HEK293 (cell line): ENCODE measurements around the gene TOMM7.
A peak's percentile ranks its signal among the peaks of the same experiment; 100 is the strongest.

Experiments
- CTCF ChIA-PET: fragments of 350-600 bp; formaldehyde crosslinking; extraction: SDS; loops from one replicate; lab custom pipeline; 2021; ENCODE audit warnings: antibody characterized with exemption; lab: Yijun Ruan, JAX
- POLR2A ChIA-PET: fragments of 300-600 bp; formaldehyde crosslinking; extraction: SDS; loops from one replicate; lab custom pipeline; 2020; ENCODE audit warnings: antibody characterized with exemption, inconsistent platforms; lab: Yijun Ruan, JAX
- H3K27ac ChIP-seq: fragments of 200-500 bp; sonication (Bioruptor generic); 2 replicates; pipeline ENCODE4 v1.5.1; 2014; ENCODE audit warnings: low read depth, low read length, control low read depth, inconsistent platforms; ENCODE audit errors: extremely low read depth
- H3K36me3 ChIP-seq, 2 experiments: fragments of 200-500 bp in 1 of 2; sonication (Bioruptor generic) in 1 of 2; 1 replicate in 1 of 2; 2 replicates in 1 of 2; pipeline ENCODE4 v1.5.1; 2014 to 2017; ENCODE audit warnings: inconsistent platforms in 2 of 2, low read length in 2 of 2; ENCODE audit not compliant: control insufficient read depth in 2 of 2, insufficient read depth in 1 of 2
- H3K4me1 ChIP-seq: fragments of 200-500 bp; sonication (Bioruptor generic); 2 replicates; pipeline ENCODE4 v1.5.1; 2014; ENCODE audit warnings: mild to moderate bottlenecking, low read length, inconsistent platforms; ENCODE audit not compliant: control insufficient read depth, insufficient read depth
- H3K4me3 ChIP-seq: 2 replicates; pipeline ENCODE4 v1.5.1; 2011; ENCODE audit warnings: low read depth, mild to moderate bottlenecking, control low read depth, low read length, moderate library complexity
- H3K9me3 ChIP-seq: fragments of 200-500 bp; sonication (Bioruptor generic); 2 replicates; pipeline ENCODE4 v1.5.1; 2014; ENCODE audit warnings: low read depth, low read length, inconsistent platforms; ENCODE audit not compliant: control insufficient read depth, insufficient read depth
- GFI1B ChIP-seq: fragments of 450-650 bp; formaldehyde crosslinking; IDR thresholded peaks from 2 replicates; pipeline ENCODE4 v1.5.1; 2016; ENCODE audit warnings: missing biosample characterization, missing genetic modification characterization
- GLIS1 ChIP-seq: fragments of 450-650 bp; formaldehyde crosslinking; IDR thresholded peaks from 2 replicates; pipeline ENCODE4 v1.5.1; 2016; ENCODE audit warnings: missing biosample characterization, missing genetic modification characterization
- IKZF3 ChIP-seq: fragments of 450-650 bp; IDR thresholded peaks from 2 replicates; pipeline ENCODE4 v1.5.0; 2018; ENCODE audit warnings: missing biosample characterization, mild to moderate bottlenecking, missing genetic modification characterization, moderate library complexity
- MZF1 ChIP-seq: fragments of 450-650 bp; formaldehyde crosslinking; IDR thresholded peaks from 2 replicates; pipeline ENCODE4 v1.5.1; 2017; ENCODE audit warnings: missing biosample characterization, missing genetic modification characterization, borderline replicate concordance
- PRDM1 ChIP-seq: fragments of 450-650 bp; formaldehyde crosslinking; IDR thresholded peaks from 2 replicates; pipeline ENCODE4; 2016; ENCODE audit warnings: missing biosample characterization, missing genetic modification characterization
- SCRT2 ChIP-seq: fragments of 450-650 bp; formaldehyde crosslinking; IDR thresholded peaks from 2 replicates; pipeline ENCODE4 v1.5.1; 2016; ENCODE audit warnings: missing biosample characterization, missing genetic modification characterization
- ZBTB21 ChIP-seq: fragments of 450-650 bp; formaldehyde crosslinking; IDR thresholded peaks from 2 replicates; pipeline ENCODE4 v1.5.1; 2017; ENCODE audit warnings: missing biosample characterization, missing genetic modification characterization
- ZNF133 ChIP-seq: fragments of 450-650 bp; formaldehyde crosslinking; IDR thresholded peaks from 2 replicates; pipeline ENCODE4 v1.5.1; 2016; ENCODE audit warnings: missing biosample characterization, missing genetic modification characterization
- ZNF19 ChIP-seq: fragments of 450-650 bp; formaldehyde crosslinking; IDR thresholded peaks from 2 replicates; pipeline ENCODE4; 2016; ENCODE audit warnings: missing biosample characterization, missing genetic modification characterization, low read depth
- ZNF239 ChIP-seq: fragments of 450-650 bp; formaldehyde crosslinking; IDR thresholded peaks from 2 replicates; pipeline ENCODE4 v1.5.1; 2016; ENCODE audit warnings: missing biosample characterization, missing genetic modification characterization
- ZNF280C ChIP-seq: fragments of 450-650 bp; formaldehyde crosslinking; IDR thresholded peaks from 2 replicates; pipeline ENCODE4 v1.5.1; 2016; ENCODE audit warnings: missing biosample characterization, missing genetic modification characterization
- ZNF404 ChIP-seq: fragments of 450-650 bp; formaldehyde crosslinking; IDR thresholded peaks from 2 replicates; pipeline ENCODE4 v1.5.1; 2017; ENCODE audit warnings: missing biosample characterization, missing genetic modification characterization
- ZNF416 ChIP-seq: fragments of 450-650 bp; formaldehyde crosslinking; IDR thresholded peaks from 2 replicates; pipeline ENCODE4 v1.5.1; 2016; ENCODE audit warnings: missing biosample characterization, missing genetic modification characterization
- ZNF549 ChIP-seq: fragments of 450-650 bp; IDR thresholded peaks from 2 replicates; pipeline ENCODE4 v1.5.1; 2018; ENCODE audit warnings: missing biosample characterization, missing genetic modification characterization, mild to moderate bottlenecking, inconsistent platforms, moderate library complexity
- ZNF555 ChIP-seq: fragments of 450-650 bp; formaldehyde crosslinking; conservative IDR thresholded peaks from 2 replicates; pipeline ENCODE4 v1.5.1; 2017; ENCODE audit warnings: missing biosample characterization, mild to moderate bottlenecking, missing genetic modification characterization, inconsistent platforms
- ZNF629 ChIP-seq: fragments of 450-650 bp; formaldehyde crosslinking; IDR thresholded peaks from 2 replicates; pipeline ENCODE4 v1.5.1; 2017; ENCODE audit warnings: missing biosample characterization, missing genetic modification characterization
- ZNF658 ChIP-seq: fragments of 450-650 bp; formaldehyde crosslinking; IDR thresholded peaks from 2 replicates; pipeline ENCODE4; 2016; ENCODE audit warnings: missing biosample characterization, missing genetic modification characterization
- TF ChIP-seq, protein P1 (sequence below): fragments of 450-650 bp; formaldehyde crosslinking; IDR thresholded peaks from 2 replicates; pipeline ENCODE4 v1.5.1; 2017; ENCODE audit warnings: missing biosample characterization, missing genetic modification characterization
- TF ChIP-seq, protein P2 (sequence below): fragments of 450-650 bp; formaldehyde crosslinking; IDR thresholded peaks from 2 replicates; pipeline ENCODE4 v1.5.1; 2017; ENCODE audit warnings: missing biosample characterization, missing genetic modification characterization

Gene TOMM7

GRCh38 chr7:22859641-22860290 lies 37.1 kb upstream of the TOMM7 start:
- ChIA-PET CTCF (interaction anchor here (0.6 to 2.0 kb wide), 10 partner anchors 9 to 664 kb away, joined by 3 to 11 read pairs (median 4); no protein-coding TSS in a partner anchor), POLR2A (interaction anchor here (0.6 to 1.1 kb wide), 2 partner anchors 10 to 77 kb away, joined by 3 read pairs; no protein-coding TSS in a partner anchor)
- Histone ChIP-seq H3K4me3 (no peak overlapping the region), H3K36me3 (peaks cover 16 to 50% of the 10 kb centered on the region in 2 experiments), H3K9me3 (no peaks in the 10 kb centered on the region), H3K27ac (no peak overlapping the region), H3K4me1 (no peaks in the 10 kb centered on the region)
- TF ChIP-seq, protein P1, sequence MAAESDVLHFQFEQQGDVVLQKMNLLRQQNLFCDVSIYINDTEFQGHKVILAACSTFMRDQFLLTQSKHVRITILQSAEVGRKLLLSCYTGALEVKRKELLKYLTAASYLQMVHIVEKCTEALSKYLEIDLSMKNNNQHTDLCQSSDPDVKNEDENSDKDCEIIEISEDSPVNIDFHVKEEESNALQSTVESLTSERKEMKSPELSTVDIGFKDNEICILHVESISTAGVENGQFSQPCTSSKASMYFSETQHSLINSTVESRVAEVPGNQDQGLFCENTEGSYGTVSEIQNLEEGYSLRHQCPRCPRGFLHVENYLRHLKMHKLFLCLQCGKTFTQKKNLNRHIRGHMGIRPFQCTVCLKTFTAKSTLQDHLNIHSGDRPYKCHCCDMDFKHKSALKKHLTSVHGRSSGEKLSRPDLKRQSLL: 0 out of 2 replicates have a peak, but pooled peaks have one; percentile 14
- no peak for TF ChIP-seq ZNF549 (tag by site-specific recombination)
- TF ChIP-seq, all 188 proteins: peak for 1

GRCh38 chr7:22858640-22859561 lies 36.3 kb upstream of the TOMM7 start:
- no peaks in the 10 kb centered on the region for H3K9me3 ChIP-seq
- ChIA-PET POLR2A (no interaction called here), CTCF (interaction anchor here (1.1 to 2.0 kb wide), 2 partner anchors 8 to 11 kb away, joined by 5 to 11 read pairs; no protein-coding TSS in a partner anchor)
- peaks cover 16 to 50% of the 10 kb centered on the region in 2 experiments for H3K36me3 ChIP-seq
- no peak overlapping the region for H3K4me3 ChIP-seq
- H3K27ac ChIP-seq: no peak overlapping the region
- no peak for TF ChIP-seq ZBTB21 (tag by site-specific recombination)
- no peak for TF ChIP-seq PRDM1
- TF ChIP-seq SCRT2: 0 out of 2 replicates have a peak, but pooled peaks have one; percentile 20
- TF ChIP-seq, all 188 proteins: peak for 1
- H3K4me1 ChIP-seq: no peaks in the 10 kb centered on the region

- Histone ChIP-seq H3K4me1 (no peaks in the 10 kb centered on the region; the same call in 1 of the 2 replicates), H3K36me3 (peaks cover 16 to 50% of the 10 kb centered on the region in 2 experiments), H3K4me3 (no peak overlapping the region), H3K27ac (no peak overlapping the region), H3K9me3 (no peaks in the 10 kb centered on the region)
- CTCF ChIA-PET: no interaction called here
- TF ChIP-seq ZNF133 (tag by site-specific recombination) (no peak), ZNF658 (tag by site-specific recombination) (no peak), ZNF239 (tag by site-specific recombination) (no peak)
- POLR2A ChIA-PET: no interaction called here
Measured at GRCh38 chr7:22858274-22858639, 35.6 kb upstream of the TOMM7 start.

DNA sequence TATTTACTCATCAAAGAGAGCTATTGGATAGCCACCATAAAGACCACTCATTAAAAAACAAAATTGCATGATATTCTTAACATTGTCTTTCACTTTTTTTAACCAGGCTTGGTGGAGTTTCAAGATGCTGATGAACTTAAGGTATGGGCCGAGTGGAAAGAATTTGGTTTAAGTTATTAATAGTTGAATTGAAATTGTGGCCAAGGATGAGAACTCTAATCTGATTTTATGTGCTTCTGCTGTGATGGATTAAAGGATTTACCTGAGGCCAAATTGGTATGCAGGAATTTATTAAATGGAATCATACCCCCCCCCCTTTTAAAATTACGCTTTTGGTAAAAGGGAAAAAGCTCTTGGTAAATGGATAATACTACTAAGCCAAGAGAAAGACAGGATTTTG lies 33.8 kb upstream of the TOMM7 start:
- no peak overlapping the region for H3K4me3 ChIP-seq
- POLR2A ChIA-PET: interaction anchor here (0.6 kb wide), 1 partner anchor 887 kb away, joined by 9 read pairs; no protein-coding TSS in a partner anchor
- TF ChIP-seq ZNF280C (tag by site-specific recombination): no peak
- TF ChIP-seq, protein P2, sequence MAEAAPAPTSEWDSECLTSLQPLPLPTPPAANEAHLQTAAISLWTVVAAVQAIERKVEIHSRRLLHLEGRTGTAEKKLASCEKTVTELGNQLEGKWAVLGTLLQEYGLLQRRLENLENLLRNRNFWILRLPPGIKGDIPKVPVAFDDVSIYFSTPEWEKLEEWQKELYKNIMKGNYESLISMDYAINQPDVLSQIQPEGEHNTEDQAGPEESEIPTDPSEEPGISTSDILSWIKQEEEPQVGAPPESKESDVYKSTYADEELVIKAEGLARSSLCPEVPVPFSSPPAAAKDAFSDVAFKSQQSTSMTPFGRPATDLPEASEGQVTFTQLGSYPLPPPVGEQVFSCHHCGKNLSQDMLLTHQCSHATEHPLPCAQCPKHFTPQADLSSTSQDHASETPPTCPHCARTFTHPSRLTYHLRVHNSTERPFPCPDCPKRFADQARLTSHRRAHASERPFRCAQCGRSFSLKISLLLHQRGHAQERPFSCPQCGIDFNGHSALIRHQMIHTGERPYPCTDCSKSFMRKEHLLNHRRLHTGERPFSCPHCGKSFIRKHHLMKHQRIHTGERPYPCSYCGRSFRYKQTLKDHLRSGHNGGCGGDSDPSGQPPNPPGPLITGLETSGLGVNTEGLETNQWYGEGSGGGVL: no peak
- TF ChIP-seq GLIS1 (tag by site-specific recombination): no peak
- no peak for TF ChIP-seq ZNF549 (tag by site-specific recombination)
- no peak for TF ChIP-seq GFI1B (tag by site-specific recombination)
- no peak for TF ChIP-seq MZF1 (tag by site-specific recombination)
- no peak for TF ChIP-seq ZNF416 (tag by site-specific recombination)
- no peak for TF ChIP-seq ZNF19 (tag by site-specific recombination)
- TF ChIP-seq ZBTB21 (tag by site-specific recombination): no peak
- no peak for TF ChIP-seq ZNF629 (tag by site-specific recombination)
- TF ChIP-seq IKZF3: no peak
- TF ChIP-seq ZNF404 (tag by site-specific recombination): no peak
- no peak for TF ChIP-seq ZNF555 (tag by site-specific recombination)

More for the DNA sequence above, 33.8 kb upstream of the TOMM7 start:
- CTCF ChIA-PET: interaction anchor here (1.2 to 2.0 kb wide), 2 partner anchors 199 to 296 kb away, joined by 3 to 12 read pairs; no protein-coding TSS in a partner anchor
- Histone ChIP-seq H3K4me1 (no peaks in the 10 kb centered on the region; the same call in 1 of the 2 replicates), H3K27ac (no peak overlapping the region), H3K9me3 (no peaks in the 10 kb centered on the region), H3K36me3 (peaks cover 16 to 49% of the 10 kb centered on the region in 2 experiments)
